MCF 10A (cell line): ENCODE measurements around the gene PRX. TPM values are rescaled to one million over a fixed set of nuclear protein-coding genes. Genes with fewer than 3 reads are reported as not detected.

Experiments used
- BruUV-seq: library from RNA; stranded (reverse); fragments of 400-500 nt; replicated peaks from 2 replicates; lab custom pipeline; 2021; lab: Mats Ljungman, UMichigan
- CTCF ChIA-PET: fragments of 300-600 bp; sonication (Branson Sonifier 250); formaldehyde crosslinking; extraction: SDS; loops from one replicate; lab custom pipeline; 2021; ENCODE audit warnings: antibody characterized with exemption, inconsistent platforms; lab: Yijun Ruan, JAX
- POLR2A ChIA-PET: fragments of 300-600, 350-650 bp; sonication (Branson Sonifier 250); formaldehyde crosslinking; extraction: SDS; loops from one replicate; lab custom pipeline; 2020; ENCODE audit warnings: antibody characterized with exemption, inconsistent platforms; lab: Yijun Ruan, JAX
- DNase-seq: peaks from one replicate; pipeline ENCODE4 v3.0.0-alpha.2; 2018; ENCODE audit not compliant: unreplicated experiment
- H3K27ac Mint-ChIP-seq: one replicate; pipeline ENCODE4 v1.8.0; 2022; ENCODE audit warnings: mild to moderate bottlenecking, low read depth, mixed read lengths; ENCODE audit not compliant: unreplicated experiment
- H3K27me3 Mint-ChIP-seq: one replicate; pipeline ENCODE4 v1.8.0; 2022; ENCODE audit warnings: mixed read lengths; ENCODE audit not compliant: insufficient read depth, unreplicated experiment
- H3K36me3 Mint-ChIP-seq: one replicate; pipeline ENCODE4 v1.8.0; 2022; ENCODE audit warnings: mild to moderate bottlenecking, moderate library complexity, mixed read lengths; ENCODE audit not compliant: insufficient read depth, unreplicated experiment
- H3K4me1 Mint-ChIP-seq: one replicate; pipeline ENCODE4 v1.8.0; 2022; ENCODE audit warnings: mixed read lengths; ENCODE audit not compliant: insufficient read depth, unreplicated experiment
- H3K4me3 Mint-ChIP-seq: one replicate; pipeline ENCODE4 v1.8.0; 2022; ENCODE audit warnings: mild to moderate bottlenecking, moderate library complexity, mixed read lengths; ENCODE audit not compliant: unreplicated experiment
- H3K9me3 Mint-ChIP-seq: one replicate; pipeline ENCODE4 v1.8.0; 2022; ENCODE audit warnings: mixed read lengths; ENCODE audit not compliant: unreplicated experiment
- CTCF ChIP-seq: fragments of 200-600 bp; IDR thresholded peaks from one replicate; pipeline ENCODE4 v1.8.0; 2022; ENCODE audit warnings: antibody characterized with exemption, mild to moderate bottlenecking; ENCODE audit not compliant: unreplicated experiment
- intact Hi-C: fragments of 100-400 bp; cut with micrococcal nuclease; formaldehyde crosslinking; loops from 2 replicates; pipeline ENCODE4 v1.14.1; 2022
- total RNA-seq: library from RNA; stranded (reverse); gene quantifications from 2 replicates; pipeline ENCODE4 v1.2.3, GENCODE V29; 2022

The PRX gene
- total RNA-seq, 1 experiment from 2014 or later: 2.4 TPM

GRCh38 chr19:40363069-40363468, 50.1 kb downstream of the PRX start:
- H3K4me1 Mint-ChIP-seq: no peaks in the 10 kb centered on the region
- DNase-seq: no peak
- POLR2A ChIA-PET: no interaction called here
- TF ChIP-seq CTCF: no peak
- no peak overlapping the region for H3K4me3 Mint-ChIP-seq
- no TSS peak for BruUV-seq
- H3K27ac Mint-ChIP-seq: peak overlapping the region; percentile 54
- CTCF ChIA-PET: interaction anchor here (1.1 kb wide), 1 partner anchor 58 kb away, joined by 4 read pairs; no protein-coding TSS in a partner anchor
- H3K27me3 Mint-ChIP-seq: no peaks in the 10 kb centered on the region
- H3K36me3 Mint-ChIP-seq: peaks cover 6% of the 10 kb centered on the region
- no peaks in the 10 kb centered on the region for H3K9me3 Mint-ChIP-seq
- intact Hi-C loops: no loop called here

GRCh38 chr19:40362160-40362559, 51.0 kb downstream of the PRX start:
- BruUV-seq: no TSS peak
- no peak overlapping the region for H3K4me3 Mint-ChIP-seq
- no peaks in the 10 kb centered on the region for H3K9me3 Mint-ChIP-seq
- no peak for TF ChIP-seq CTCF
- CTCF ChIA-PET: no interaction called here
- H3K36me3 Mint-ChIP-seq: peaks cover 6% of the 10 kb centered on the region
- no peaks in the 10 kb centered on the region for H3K27me3 Mint-ChIP-seq
- DNase-seq: no peak
- POLR2A ChIA-PET: no interaction called here
- intact Hi-C loops: no loop called here
- H3K27ac Mint-ChIP-seq: no peak overlapping the region
- H3K4me1 Mint-ChIP-seq: no peaks in the 10 kb centered on the region

- Mint-ChIP-seq H3K27ac (no peak overlapping the region), H3K9me3 (no peaks in the 10 kb centered on the region), H3K4me1 (no peaks in the 10 kb centered on the region), H3K4me3 (no peak overlapping the region), H3K27me3 (no peaks in the 10 kb centered on the region), H3K36me3 (peaks cover 6% of the 10 kb centered on the region)
- intact Hi-C loops: no loop called here
- no peak for DNase-seq
- BruUV-seq: no TSS peak
- ChIA-PET CTCF (no interaction called here), POLR2A (no interaction called here)
- TF ChIP-seq CTCF: no peak
These were observed 52.4 kb downstream of the PRX start for GRCh38 chr19:40360708-40361241.

- CTCF ChIA-PET: no interaction called here
- no peak for TF ChIP-seq CTCF
These were observed 53.0 kb downstream of the PRX start for GRCh38 chr19:40360020-40360707.

More at GRCh38 chr19:40360020-40360707, 53.0 kb downstream of the PRX start:
- no TSS peak for BruUV-seq
- peaks cover 6% of the 10 kb centered on the region for H3K36me3 Mint-ChIP-seq
- no peak overlapping the region for H3K27ac Mint-ChIP-seq
- DNase-seq: no peak
- no peak overlapping the region for H3K4me3 Mint-ChIP-seq
- H3K9me3 Mint-ChIP-seq: no peaks in the 10 kb centered on the region
- intact Hi-C loops: no loop called here
- no peaks in the 10 kb centered on the region for H3K27me3 Mint-ChIP-seq
- H3K4me1 Mint-ChIP-seq: no peaks in the 10 kb centered on the region
- POLR2A ChIA-PET: no interaction called here
